GM23338 (cell line): Measurements from ENCODE around the gene TENM3. TPM values are rescaled to one million over a fixed set of nuclear protein-coding genes. Genes with fewer than 3 reads are reported as not detected.

Source experiments
- ATAC-seq: fragments of 200-7000 bp; cut with Tn5 transposase; 3 replicates; pipeline ENCODE4 v1.9.1; 2020
- DNase-seq: peaks from one replicate; pipeline ENCODE4 v3.0.0-alpha.2; 2015; ENCODE audit warnings: low spot score
- H2AFZ ChIP-seq: fragments of 200-600 bp; sonication (generic); 2 replicates; pipeline ENCODE4 v1.8.0; 2016; ENCODE audit warnings: antibody characterized with exemption, mild to moderate bottlenecking, moderate library complexity
- H3F3A ChIP-seq: fragments of 200-600 bp; sonication (generic); replicated peaks from 2 replicates; pipeline ENCODE4 v1.8.0; 2017; ENCODE audit warnings: antibody characterized with exemption, mixed run types, low read depth
- H3K27ac ChIP-seq: fragments of 200-600 bp; sonication (generic); 2 replicates; pipeline ENCODE4 v1.6.1; 2016; ENCODE audit warnings: low read depth
- H3K27me3 ChIP-seq: fragments of 200-600 bp; sonication (generic); 2 replicates; pipeline ENCODE4 v1.8.0; 2016; ENCODE audit warnings: mild to moderate bottlenecking, mixed run types, moderate library complexity; ENCODE audit not compliant: insufficient read depth
- H3K36me3 ChIP-seq: fragments of 200-600 bp; sonication (generic); 2 replicates; pipeline ENCODE4 v1.8.0; 2016; ENCODE audit warnings: mild to moderate bottlenecking; ENCODE audit not compliant: insufficient read depth
- H3K4me1 ChIP-seq: fragments of 200-600 bp; sonication (generic); 2 replicates; pipeline ENCODE4 v1.8.0; 2016; ENCODE audit warnings: mild to moderate bottlenecking, moderate library complexity; ENCODE audit not compliant: insufficient read depth
- H3K4me2 ChIP-seq: fragments of 200-600 bp; sonication (generic); 2 replicates; pipeline ENCODE4 v1.7.1; 2017; ENCODE audit warnings: mixed run types
- H3K4me3 ChIP-seq: fragments of 200-600 bp; sonication (generic); 2 replicates; pipeline ENCODE4 v1.6.1; 2016; ENCODE audit warnings: mixed run types
- H3K79me2 ChIP-seq: fragments of 200-600 bp; sonication (generic); replicated peaks from 2 replicates; pipeline ENCODE4 v1.8.0; 2017; ENCODE audit warnings: mild to moderate bottlenecking; ENCODE audit not compliant: insufficient read depth
- H3K9me2 ChIP-seq: fragments of 200-600 bp; sonication (generic); 2 replicates; pipeline ENCODE4 v1.8.0; 2017; ENCODE audit not compliant: insufficient read depth
- H4K20me1 ChIP-seq: fragments of 200-600 bp; sonication (generic); replicated peaks from 2 replicates; pipeline ENCODE4 v1.8.0; 2017; ENCODE audit warnings: mild to moderate bottlenecking; ENCODE audit not compliant: insufficient read depth
- H3K27ac Mint-ChIP-seq: 2 replicates; pipeline ENCODE4 v1.8.0; 2020; ENCODE audit warnings: inconsistent platforms, mild to moderate bottlenecking, moderate library complexity, mixed read lengths
- H3K27me3 Mint-ChIP-seq: 3 replicates; pipeline ENCODE4 v1.8.0; 2022; ENCODE audit warnings: low read depth, mild to moderate bottlenecking, moderate library complexity, mixed read lengths, inconsistent platforms; ENCODE audit not compliant: insufficient read depth, poor library complexity
- H3K36me3 Mint-ChIP-seq: 3 replicates; pipeline ENCODE4 v1.8.0; 2021; ENCODE audit warnings: low read depth, mild to moderate bottlenecking, inconsistent platforms, moderate library complexity, mixed read lengths
- H3K4me1 Mint-ChIP-seq: 3 replicates; pipeline ENCODE4 v1.8.0; 2020; ENCODE audit warnings: mild to moderate bottlenecking, inconsistent platforms, mixed read lengths
- H3K4me3 Mint-ChIP-seq: 3 replicates; pipeline ENCODE4 v1.8.0; 2021; ENCODE audit warnings: moderate library complexity, mild to moderate bottlenecking, inconsistent platforms, mixed read lengths
- H3K9me3 Mint-ChIP-seq: 3 replicates; pipeline ENCODE4 v1.8.0; 2020; ENCODE audit warnings: moderate library complexity, mild to moderate bottlenecking, inconsistent platforms, mixed read lengths
- CREB1 ChIP-seq: fragments of 250-450 bp; sonication (Bioruptor Pico); IDR thresholded peaks from 2 replicates; pipeline ENCODE4 v1.5.0; 2020; ENCODE audit warnings: low read depth, mild to moderate bottlenecking, moderate library complexity
- ETS1 ChIP-seq: IDR thresholded peaks from 2 replicates; pipeline ENCODE4 v1.6.1; 2016; ENCODE audit warnings: antibody characterized with exemption
- JUNB ChIP-seq: IDR thresholded peaks from one replicate; pipeline ENCODE4 v1.6.1; 2016; ENCODE audit warnings: antibody characterized with exemption; ENCODE audit not compliant: unreplicated experiment
- NANOG ChIP-seq: IDR thresholded peaks from 2 replicates; pipeline ENCODE4 v1.6.1; 2016; ENCODE audit warnings: antibody characterized with exemption, borderline replicate concordance
- REST ChIP-seq: IDR thresholded peaks from one replicate; pipeline ENCODE4 v1.6.1; 2018; ENCODE audit warnings: antibody characterized with exemption; ENCODE audit not compliant: unreplicated experiment
- ZNF114 ChIP-seq: fragments of 250-450 bp; sonication (Bioruptor Pico); IDR thresholded peaks from 2 replicates; pipeline ENCODE4 v1.5.0; 2020; ENCODE audit warnings: mild to moderate bottlenecking, moderate library complexity
- ZNF462 ChIP-seq: fragments of 250-450 bp; sonication (Bioruptor Pico); IDR thresholded peaks from 2 replicates; pipeline ENCODE4 v1.5.0; 2020; ENCODE audit warnings: mild to moderate bottlenecking, moderate library complexity
- polyA plus RNA-seq: library from polyadenylated mRNA; unstranded; fragments of >200 nt; fragmentation: Nextera tagmentation; extraction: Ambion mirVana; gene quantifications from 2 replicates; pipeline ENCODE4 v1.2.1, GENCODE V29; 2016
- total RNA-seq: library from RNA; depleted of rRNA; stranded (reverse); fragments of >200 nt; shearing (Covaris generic); gene quantifications from 2 replicates; pipeline ENCODE4 v1.2.3, GENCODE V29; 2014

The TENM3 gene
- total and polyA plus RNA-seq, 2 experiments from 2014 or later, result 22.2 to 128 TPM

GRCh38 chr4:182502064-182502463, 258.9 kb downstream of the TENM3 start (continued):
- TF ChIP-seq ETS1, result no peak
- TF ChIP-seq CREB1 (CRISPR knock-in tag), result no peak
- TF ChIP-seq ZNF462 (CRISPR knock-in tag), result no peak
- no peak for TF ChIP-seq NANOG
- no peak for TF ChIP-seq JUNB

GRCh38 chr4:182504463-182504862, 261.3 kb downstream of the TENM3 start:
- TF ChIP-seq REST (no peak), NANOG (peak; percentile 66; the same call in 1 of the 2 replicates), ZNF114 (CRISPR knock-in tag) (no peak)
- Mint-ChIP-seq H3K9me3 (no peaks in the 10 kb centered on the region), H3K27ac (no peak overlapping the region), H3K4me1 (peaks cover 64% of the 10 kb centered on the region), H3K27me3 (peaks cover 1% of the 10 kb centered on the region), H3K4me3 (peak overlapping the region; percentile 2; the same call in 2 of the 3 replicates), H3K36me3 (no peaks in the 10 kb centered on the region)
- Histone ChIP-seq H3K4me1 (peaks cover 70% of the 10 kb centered on the region), H2AFZ (no peak overlapping the region), H3K27me3 (no peaks in the 10 kb centered on the region), H3K27ac (no peak overlapping the region), H3K4me3 (peak overlapping the region; percentile 21), H4K20me1 (no peaks in the 10 kb centered on the region; the same call in 1 of the 2 replicates), H3K36me3 (no peaks in the 10 kb centered on the region), H3K79me2 (peaks cover 92% of the 10 kb centered on the region), H3F3A (no peaks in the 10 kb centered on the region), H3K4me2 (peak overlapping the region; percentile 67), H3K9me2 (no peaks in the 10 kb centered on the region)
- DNase-seq (no peak), ATAC-seq (no peak)
